HG03460 (cell line): ENCODE results near the gene AGPS.
"Not testable (repeated sequence)": the region's sequence is repeated elsewhere in the genome, so short reads cannot be mapped to it uniquely, and the experiment has no call there.

Experiments
- ATAC-seq: cut with Tn5 transposase; IDR thresholded peaks from one replicate; pipeline ENCODE4 v1.9.1; 2021; ENCODE audit not compliant: unreplicated experiment

AGPS gene

GRCh38 chr2:177466337-177467195 lies 74.0 kb downstream of the AGPS start:
- ATAC-seq: no peak

GRCh38 chr2:177467646-177468045 lies 75.1 kb downstream of the AGPS start:
- no peak for ATAC-seq

- no peak for ATAC-seq
Measured at GRCh38 chr2:177471990-177472389, 79.4 kb downstream of the AGPS start.

- ATAC-seq: no peak
Measured at GRCh38 chr2:177474301-177474700, 81.7 kb downstream of the AGPS start.

- ATAC-seq: no peak
Measured at GRCh38 chr2:177474998-177475397, 82.4 kb downstream of the AGPS start.

GRCh38 chr2:177476897-177477296 lies 84.3 kb downstream of the AGPS start:
- no peak for ATAC-seq

- ATAC-seq: no peak
Measured at GRCh38 chr2:177478029-177478428, 85.5 kb downstream of the AGPS start.

GRCh38 chr2:177478907-177479306 lies 86.3 kb downstream of the AGPS start:
- ATAC-seq: no peak

- ATAC-seq: no peak
Measured at GRCh38 chr2:177482195-177482594, 89.6 kb downstream of the AGPS start.

- ATAC-seq: no peak
Measured at GRCh38 chr2:177483531-177483930, 91.0 kb downstream of the AGPS start.

- no peak for ATAC-seq
Measured at GRCh38 chr2:177484180-177484795, 91.7 kb downstream of the AGPS start.

- not testable (repeated sequence) for ATAC-seq
Measured at GRCh38 chr2:177485657-177486056, 93.1 kb downstream of the AGPS start.

GRCh38 chr2:177489719-177490301 lies 97.2 kb downstream of the AGPS start:
- ATAC-seq: no peak

GRCh38 chr2:177495945-177496344 lies 103.4 kb downstream of the AGPS start:
- ATAC-seq: no peak

GRCh38 chr2:177496921-177497320 lies 104.3 kb downstream of the AGPS start:
- no peak for ATAC-seq

GRCh38 chr2:177501186-177501585 lies 108.6 kb downstream of the AGPS start:
- no peak for ATAC-seq

GRCh38 chr2:177506505-177506904 lies 113.9 kb downstream of the AGPS start:
- ATAC-seq: no peak

GRCh38 chr2:177506998-177507397 lies 114.4 kb downstream of the AGPS start:
- no peak for ATAC-seq

- ATAC-seq: no peak
Measured at GRCh38 chr2:177516824-177517544, 124.4 kb downstream of the AGPS start.

- ATAC-seq: no peak
Measured at GRCh38 chr2:177518754-177519153, 126.2 kb downstream of the AGPS start.

- ATAC-seq: no peak
Measured at GRCh38 chr2:177519534-177520115, 127.1 kb downstream of the AGPS start.
